ENCODE results near the gene HPRT1. TPM values are rescaled to one million over a fixed set of nuclear protein-coding genes. Genes with fewer than 3 reads are reported as not detected.
A peak's percentile ranks its signal among the peaks of the same experiment; 100 is the strongest.

The HPRT1 gene
- total RNA-seq, 6 experiments from 2014 or later, result 42.0 to 51.8 (median 49.6) TPM

- H3K27ac Mint-ChIP-seq, result no peak overlapping the region
- H3K9me3 Mint-ChIP-seq, result no peaks in the 10 kb centered on the region
- no peaks in the 10 kb centered on the region for H3K36me3 Mint-ChIP-seq (ENCODE audit: low read depth)
- no peak overlapping the region for H3K4me3 Mint-ChIP-seq
- H3K27me3 Mint-ChIP-seq (ENCODE audit: insufficient read depth), result no peaks in the 10 kb centered on the region; the same call in 1 of the 2 replicates
- DNase-seq, result no peak
- H3K4me1 Mint-ChIP-seq (ENCODE audit: low read depth), result peaks cover 34% of the 10 kb centered on the region
- no peak for TF ChIP-seq CTCF (IDR thresholded peaks at IDR 0.05)
Observed at GRCh38 chrX:134524181-134524580, 64.2 kb downstream of the HPRT1 start.

- Mint-ChIP-seq H3K9me3 (no peaks in the 10 kb centered on the region), H3K36me3 (ENCODE audit: low read depth) (no peaks in the 10 kb centered on the region), H3K27me3 (ENCODE audit: insufficient read depth) (no peaks in the 10 kb centered on the region; the same call in 1 of the 2 replicates), H3K27ac (peak overlapping the region; percentile 50), H3K4me1 (ENCODE audit: low read depth) (peaks cover 35% of the 10 kb centered on the region), H3K4me3 (peak overlapping the region; percentile 2; the same call in 1 of the 2 replicates)
- DNase-seq, result no peak
- TF ChIP-seq CTCF (IDR thresholded peaks at IDR 0.05), result no peak
Observed at GRCh38 chrX:134525086-134525792, 65.3 kb downstream of the HPRT1 start.

- no peaks in the 10 kb centered on the region for H3K9me3 Mint-ChIP-seq
- peaks cover 31% of the 10 kb centered on the region for H3K4me1 Mint-ChIP-seq (ENCODE audit: low read depth)
- no peak overlapping the region for H3K4me3 Mint-ChIP-seq
- DNase-seq, result no peak
- no peak overlapping the region for H3K27ac Mint-ChIP-seq
- no peaks in the 10 kb centered on the region; the same call in 1 of the 2 replicates for H3K27me3 Mint-ChIP-seq (ENCODE audit: insufficient read depth)
- no peaks in the 10 kb centered on the region for H3K36me3 Mint-ChIP-seq (ENCODE audit: low read depth)
- TF ChIP-seq CTCF (IDR thresholded peaks at IDR 0.05), result no peak
Observed at GRCh38 chrX:134526399-134526798, 66.4 kb downstream of the HPRT1 start.

- no peak for TF ChIP-seq CTCF (IDR thresholded peaks at IDR 0.05)
- Mint-ChIP-seq H3K36me3 (ENCODE audit: low read depth) (no peaks in the 10 kb centered on the region), H3K4me1 (ENCODE audit: low read depth) (peaks cover 31% of the 10 kb centered on the region), H3K27me3 (ENCODE audit: insufficient read depth) (no peaks in the 10 kb centered on the region; the same call in none of the 2 replicates), H3K27ac (peak overlapping the region; percentile 57; the same call in 1 of the 2 replicates), H3K4me3 (peak overlapping the region; percentile 24; the same call in 1 of the 2 replicates), H3K9me3 (no peaks in the 10 kb centered on the region)
- DNase-seq, result no peak
Observed at GRCh38 chrX:134528960-134529359, 69.0 kb downstream of the HPRT1 start.

GRCh38 chrX:134529481-134529880, 69.5 kb downstream of the HPRT1 start:
- TF ChIP-seq CTCF (IDR thresholded peaks at IDR 0.05), result no peak
- H3K9me3 Mint-ChIP-seq, result no peaks in the 10 kb centered on the region
- peaks cover 26% of the 10 kb centered on the region for H3K4me1 Mint-ChIP-seq (ENCODE audit: low read depth)
- DNase-seq, result no peak
- H3K4me3 Mint-ChIP-seq, result no peak overlapping the region
- H3K27me3 Mint-ChIP-seq (ENCODE audit: insufficient read depth), result no peaks in the 10 kb centered on the region; the same call in none of the 2 replicates
- no peaks in the 10 kb centered on the region for H3K36me3 Mint-ChIP-seq (ENCODE audit: low read depth)
- H3K27ac Mint-ChIP-seq, result no peak overlapping the region; the same call in 1 of the 2 replicates
